GM18520 (cell line): ENCODE measurements around the gene ROM1.
"Not testable (repeated sequence)": the region's sequence is repeated elsewhere in the genome, so short reads cannot be mapped to it uniquely, and the experiment has no call there.

ENCODE experiments used
- ATAC-seq: cut with Tn5 transposase; IDR thresholded peaks from one replicate; pipeline ENCODE4 v1.9.1; 2021; ENCODE audit not compliant: unreplicated experiment

ROM1 gene

GRCh38 chr11:62648185-62648966 lies 35.3 kb downstream of the ROM1 start:
- ATAC-seq = no peak

- no peak for ATAC-seq
Observed at GRCh38 chr11:62648967-62649364, 35.9 kb downstream of the ROM1 start.

- ATAC-seq = no peak
Observed at GRCh38 chr11:62649486-62649885, 36.4 kb downstream of the ROM1 start.

GRCh38 chr11:62650283-62650682 lies 37.2 kb downstream of the ROM1 start:
- ATAC-seq = not testable (repeated sequence)

GRCh38 chr11:62652161-62653006 lies 39.3 kb downstream of the ROM1 start:
- no peak for ATAC-seq

GRCh38 chr11:62654297-62654696 lies 41.2 kb downstream of the ROM1 start:
- no peak for ATAC-seq

GRCh38 chr11:62656796-62657429 lies 43.9 kb downstream of the ROM1 start:
- no peak for ATAC-seq

GRCh38 chr11:62664405-62665074 lies 51.5 kb downstream of the ROM1 start:
- peak; percentile 9 for ATAC-seq
